ENCODE measurements around the gene RABL3. TPM values are rescaled to one million over a fixed set of nuclear protein-coding genes. Genes with fewer than 3 reads are reported as not detected.

The RABL3 gene
- total and polyA plus RNA-seq, 2 of the 13 experiments (the other 11 are each of a cell fraction or from before 2014, with no cell fraction given) = 4.8 to 31.9 TPM

- TF ChIP-seq PRDM15 (CRISPR knock-in tag; IDR thresholded peaks at IDR 0.05) (0 out of 2 replicates have a peak, but pooled peaks have one; percentile 58), GABPB1 (CRISPR knock-in tag; IDR thresholded peaks at IDR 0.05) (0 out of 2 replicates have a peak, but pooled peaks have one; percentile 5), RFX3 (CRISPR knock-in tag; IDR thresholded peaks at IDR 0.05) (no peak), MIER3 (CRISPR knock-in tag; IDR thresholded peaks at IDR 0.05; ENCODE audit: borderline replicate concordance) (peak; percentile 80; the same call in 1 of the 2 replicates)
Measured at GRCh38 chr3:120682095-120682681, 60.1 kb downstream of the RABL3 start, which contains the start of gene HGD (continued).

DNA sequence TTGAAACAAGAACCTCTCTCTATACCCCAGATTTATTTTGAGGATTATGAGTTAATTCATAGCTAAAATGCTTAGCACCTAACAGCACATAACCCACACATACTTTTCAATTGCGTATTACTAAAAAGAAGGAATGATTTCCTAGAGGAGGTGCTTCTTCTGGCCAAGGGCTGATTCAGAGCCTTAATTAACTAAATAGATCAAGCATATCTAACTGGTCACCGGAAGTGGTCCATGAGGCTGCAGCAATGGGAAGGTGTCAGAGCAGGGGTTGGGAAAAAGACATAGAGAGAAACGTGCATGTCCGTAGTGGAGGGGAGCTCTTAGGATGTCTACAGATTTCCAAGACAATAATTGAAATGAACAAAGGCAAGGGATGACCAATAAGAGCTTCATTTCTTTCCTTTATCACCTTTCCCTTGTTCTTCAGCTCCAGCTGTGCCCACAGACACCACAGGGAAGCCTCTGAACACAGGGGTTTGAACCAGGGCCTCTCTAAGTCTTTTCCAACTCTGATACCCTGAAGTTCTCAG lies 60.7 kb downstream of the RABL3 start:
- Histone ChIP-seq H3K27me3 (ENCODE audit: control insufficient read depth in 1 of 2, insufficient read depth in 2 of 2, low read length in 2 of 2) (no peaks in the 10 kb centered on the region; a peak in 1 of 5 replicates), H3K27ac (ENCODE audit: extremely low read length, insufficient read depth, low read length) (peak overlapping the region; percentile 99), H4K20me1 (ENCODE audit: insufficient read depth, low read length) (peaks cover 12% of the 10 kb centered on the region; the same call in 1 of the 2 replicates), H3K4me1 (ENCODE audit: insufficient read depth, low read length) (peaks cover 60% of the 10 kb centered on the region), H3K4me3 (replicated peaks in 1 of 3; ENCODE audit: insufficient read depth in 1 of 3, low read depth in 2 of 3, low read length in 3 of 3) (peak overlapping the region; percentile 82 to 90 (median 82)), H3K9me3 (ENCODE audit: low read length) (no peaks in the 10 kb centered on the region), H3K79me2 (ENCODE audit: insufficient read depth, low read length) (peaks cover 55% of the 10 kb centered on the region), H3K4me2 (ENCODE audit: low read depth, low read length) (peak overlapping the region; percentile 94), H3K36me3 (replicated peaks in 1 of 2; ENCODE audit: control insufficient read depth in 1 of 2, insufficient read depth in 2 of 2, low read length in 2 of 2) (peaks cover 0 to 2% of the 10 kb centered on the region in 2 experiments; a peak in 3 of 5 replicates), H3K9ac (ENCODE audit: insufficient read depth, low read depth, low read length) (peak overlapping the region; percentile 100), H2AFZ (ENCODE audit: low read length) (no peak overlapping the region)
- 0% methylated on average over 4 of the region's 4 CpGs for WGBS (ENCODE audit: low lambda C conversion rate)
- FAIRE-seq = no peak
- CTCF ChIA-PET (ENCODE audit: low intra/inter-chr PET ratio, low total read pairs) = no interaction called here
- DNase-seq (ENCODE audit: low spot score) = no peak
- BruUV-seq (replicated peaks) = TSS peak; percentile 79
- POLR2A ChIA-PET = interaction anchor here (0.8 to 3.4 kb wide), 12 partner anchors 9 to 1684 kb away, joined by 3 to 33 read pairs (median 4); partner anchors contain the start of genes GTF2E1, NDUFB4 and RABL3
- intact Hi-C loops (cut with micrococcal nuclease; ENCODE audit: unreplicated experiment) = loop anchor here (1.0 kb wide), 2 partner anchors 12 to 61 kb away; partner anchors contain the start of genes GTF2E1 and RABL3
- peak; percentile 8 for ATAC-seq
- in situ Hi-C loops (cut with HindIII; ENCODE audit: extremely low pct_ligation_motif_present, low pct_unique_long_range_greater_than_20kb) = no loop called here
- TF ChIP-seq POGK (CRISPR knock-in tag; conservative IDR thresholded peaks at IDR 0.05) (0 out of 2 replicates have a peak, but pooled peaks have one; percentile 7), MYC (CRISPR knock-in tag; IDR thresholded peaks at IDR 0.05; ENCODE audit: borderline replicate concordance) (no peak), HDAC2 (CRISPR knock-in tag; IDR thresholded peaks at IDR 0.05) (no peak), RARA (CRISPR knock-in tag; IDR thresholded peaks at IDR 0.05) (no peak), ZNF703 (CRISPR knock-in tag; IDR thresholded peaks at IDR 0.05; ENCODE audit: borderline replicate concordance) (no peak)
- TF ChIP-seq, protein P1, sequence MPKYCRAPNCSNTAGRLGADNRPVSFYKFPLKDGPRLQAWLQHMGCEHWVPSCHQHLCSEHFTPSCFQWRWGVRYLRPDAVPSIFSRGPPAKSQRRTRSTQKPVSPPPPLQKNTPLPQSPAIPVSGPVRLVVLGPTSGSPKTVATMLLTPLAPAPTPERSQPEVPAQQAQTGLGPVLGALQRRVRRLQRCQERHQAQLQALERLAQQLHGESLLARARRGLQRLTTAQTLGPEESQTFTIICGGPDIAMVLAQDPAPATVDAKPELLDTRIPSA (CRISPR knock-in tag; IDR thresholded peaks at IDR 0.05; ENCODE audit: borderline replicate concordance) = no peak
- TF ChIP-seq, protein P2, sequence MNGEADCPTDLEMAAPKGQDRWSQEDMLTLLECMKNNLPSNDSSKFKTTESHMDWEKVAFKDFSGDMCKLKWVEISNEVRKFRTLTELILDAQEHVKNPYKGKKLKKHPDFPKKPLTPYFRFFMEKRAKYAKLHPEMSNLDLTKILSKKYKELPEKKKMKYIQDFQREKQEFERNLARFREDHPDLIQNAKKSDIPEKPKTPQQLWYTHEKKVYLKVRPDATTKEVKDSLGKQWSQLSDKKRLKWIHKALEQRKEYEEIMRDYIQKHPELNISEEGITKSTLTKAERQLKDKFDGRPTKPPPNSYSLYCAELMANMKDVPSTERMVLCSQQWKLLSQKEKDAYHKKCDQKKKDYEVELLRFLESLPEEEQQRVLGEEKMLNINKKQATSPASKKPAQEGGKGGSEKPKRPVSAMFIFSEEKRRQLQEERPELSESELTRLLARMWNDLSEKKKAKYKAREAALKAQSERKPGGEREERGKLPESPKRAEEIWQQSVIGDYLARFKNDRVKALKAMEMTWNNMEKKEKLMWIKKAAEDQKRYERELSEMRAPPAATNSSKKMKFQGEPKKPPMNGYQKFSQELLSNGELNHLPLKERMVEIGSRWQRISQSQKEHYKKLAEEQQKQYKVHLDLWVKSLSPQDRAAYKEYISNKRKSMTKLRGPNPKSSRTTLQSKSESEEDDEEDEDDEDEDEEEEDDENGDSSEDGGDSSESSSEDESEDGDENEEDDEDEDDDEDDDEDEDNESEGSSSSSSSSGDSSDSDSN (CRISPR knock-in tag; IDR thresholded peaks at IDR 0.05) = peak; percentile 8; the same call in 1 of the 2 replicates
- TF ChIP-seq, protein P3, sequence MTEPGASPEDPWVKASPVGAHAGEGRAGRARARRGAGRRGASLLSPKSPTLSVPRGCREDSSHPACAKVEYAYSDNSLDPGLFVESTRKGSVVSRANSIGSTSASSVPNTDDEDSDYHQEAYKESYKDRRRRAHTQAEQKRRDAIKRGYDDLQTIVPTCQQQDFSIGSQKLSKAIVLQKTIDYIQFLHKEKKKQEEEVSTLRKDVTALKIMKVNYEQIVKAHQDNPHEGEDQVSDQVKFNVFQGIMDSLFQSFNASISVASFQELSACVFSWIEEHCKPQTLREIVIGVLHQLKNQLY (CRISPR knock-in tag; IDR thresholded peaks at IDR 0.05) = no peak

All from HepG2 (cell line).